GM18951 (cell line): Measurements from ENCODE around the gene RUBCN.
"Not testable (repeated sequence)": the region's sequence is repeated elsewhere in the genome, so short reads cannot be mapped to it uniquely, and the experiment has no call there.

Experiments
- POLR2A ChIP-seq: IDR thresholded peaks from 4 replicates; pipeline ENCODE4 v1.6.1; 2011; ENCODE audit warnings: mild to moderate bottlenecking; ENCODE audit not compliant: insufficient read length, insufficient read depth; ENCODE audit errors: extremely low read depth
- in situ Hi-C: fragments of 300-500 bp; cut with MboI; formaldehyde crosslinking; loops from one replicate; pipeline ENCODE4 v1.12.0; 2022; ENCODE audit warnings: low sequenced_read_pairs, mixed read lengths, inconsistent platforms; ENCODE audit not compliant: unreplicated experiment

RUBCN gene

GRCh38 chr3:197748597-197749314 is 12.1 kb upstream of the RUBCN start:
- TF ChIP-seq POLR2A, result no peak
- in situ Hi-C loops, result no loop called here

GRCh38 chr3:197746801-197747237 is 10.1 kb upstream of the RUBCN start:
- TF ChIP-seq POLR2A, result no peak
- in situ Hi-C loops, result no loop called here

- no peak for TF ChIP-seq POLR2A
- in situ Hi-C loops, result no loop called here
These were observed 9.5 kb upstream of the RUBCN start for GRCh38 chr3:197746209-197746608.

- no peak for TF ChIP-seq POLR2A
- in situ Hi-C loops, result no loop called here
These were observed 6.1 kb upstream of the RUBCN start for GRCh38 chr3:197742787-197743186.

- in situ Hi-C loops, result no loop called here
- TF ChIP-seq POLR2A, result no peak
These were observed 1.2 kb upstream of the RUBCN start for GRCh38 chr3:197737749-197738462.

- in situ Hi-C loops, result no loop called here
- no peak for TF ChIP-seq POLR2A
These were observed 580 bp upstream of the RUBCN start for GRCh38 chr3:197737319-197737649.

GRCh38 chr3:197736010-197736490 is 654 bp downstream of the RUBCN start:
- no peak for TF ChIP-seq POLR2A
- in situ Hi-C loops, result no loop called here

GRCh38 chr3:197734667-197735318 is 1.9 kb downstream of the RUBCN start:
- TF ChIP-seq POLR2A, result no peak
- in situ Hi-C loops, result no loop called here

GRCh38 chr3:197733042-197733441 is 3.7 kb downstream of the RUBCN start:
- no peak for TF ChIP-seq POLR2A
- in situ Hi-C loops, result no loop called here

- in situ Hi-C loops, result not testable (repeated sequence)
These were observed 5.2 kb downstream of the RUBCN start for GRCh38 chr3:197731483-197731882.

- in situ Hi-C loops, result not testable (repeated sequence)
These were observed 5.9 kb downstream of the RUBCN start for GRCh38 chr3:197730770-197731169.

- TF ChIP-seq POLR2A, result no peak
- in situ Hi-C loops, result no loop called here
These were observed 6.5 kb downstream of the RUBCN start for GRCh38 chr3:197730200-197730599.

- in situ Hi-C loops, result no loop called here
- no peak for TF ChIP-seq POLR2A
These were observed 8.2 kb downstream of the RUBCN start for GRCh38 chr3:197728487-197728886.

- in situ Hi-C loops, result not testable (repeated sequence)
These were observed 8.8 kb downstream of the RUBCN start for GRCh38 chr3:197727878-197728277.

GRCh38 chr3:197722734-197723133 is 14.0 kb downstream of the RUBCN start:
- in situ Hi-C loops, result no loop called here
- no peak for TF ChIP-seq POLR2A
